ENCODE data around the gene RNU6-1. TPM values are rescaled to one million over a fixed set of nuclear protein-coding genes. Genes with fewer than 3 reads are reported as not detected.

The RNU6-1 gene
- total RNA-seq, 6 donors from 2014 or later, result not detected

DNA sequence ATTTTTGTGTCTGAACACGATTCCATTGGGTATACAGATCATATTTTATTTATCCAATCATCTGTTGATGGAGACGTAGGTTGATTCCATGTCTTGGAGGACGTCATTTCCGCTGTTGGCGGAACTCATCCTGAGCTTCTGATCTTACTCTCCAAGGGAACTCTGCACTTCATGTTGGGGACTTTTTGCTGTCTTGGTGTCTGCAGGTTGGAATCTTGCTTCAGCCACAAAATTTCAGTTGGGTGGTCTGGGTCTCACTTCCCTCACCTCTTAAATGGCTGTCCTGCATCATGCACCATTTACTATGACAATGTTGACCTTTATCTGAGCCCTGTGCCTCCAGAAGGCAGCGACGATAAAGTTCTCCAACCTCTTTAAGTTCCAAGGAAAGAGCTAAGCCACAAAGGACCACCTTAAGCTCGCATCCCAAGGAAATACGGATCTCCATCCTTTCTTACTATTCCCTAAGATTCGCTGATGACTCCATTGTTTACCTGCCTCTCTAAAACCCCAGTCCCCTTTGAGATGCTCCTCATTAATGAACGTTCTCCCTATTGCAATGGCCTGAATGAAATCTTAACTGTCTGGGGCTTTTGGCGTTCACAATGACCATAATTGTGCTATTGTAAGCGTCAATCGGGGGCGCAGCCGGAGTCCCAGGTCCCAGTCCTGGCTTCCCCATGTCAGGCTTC lies 23.1 kb upstream of the RNU6-1 start:
- Histone ChIP-seq H3K27ac (peak overlapping the region in 3 of 4 donors; percentile 17 to 75 (median 50)), H3K4me1 (peaks cover 5 to 14% (median 12%) of the 10 kb centered on the region in 4 donors), H3K9me3 (no peaks in the 10 kb centered on the region), H3K27me3 (no peaks in the 10 kb centered on the region), H3K4me3 (peak overlapping the region in 3 of 4 donors; percentile 38 to 53 (median 52)), H3K36me3 (no peaks in the 10 kb centered on the region)
- DNase-seq (no peak), ATAC-seq (ENCODE audit: low FRiP score in 2 of 2) (peak in 1 of 2 donors; percentile 2)
- 64 to 65% methylated on average over 16 of the region's 16 CpGs for WGBS, 2 donors
- no peak for TF ChIP-seq EP300 (IDR thresholded peaks at IDR 0.05)
- no peak for TF ChIP-seq CTCF (IDR thresholded peaks at IDR 0.05)

- DNase-seq, result no peak
- Histone ChIP-seq H3K4me3 (no peak overlapping the region), H3K27me3 (no peaks in the 10 kb centered on the region), H3K4me1 (peaks cover 5 to 14% (median 12%) of the 10 kb centered on the region in 4 donors), H3K9me3 (no peaks in the 10 kb centered on the region), H3K27ac (no peak overlapping the region), H3K36me3 (no peaks in the 10 kb centered on the region)
- TF ChIP-seq EP300 (IDR thresholded peaks at IDR 0.05) (no peak), POLR2AphosphoS5 (IDR thresholded peaks at IDR 0.05) (no peak), CTCF (IDR thresholded peaks at IDR 0.05) (no peak), POLR2A (IDR thresholded peaks at IDR 0.05) (no peak)
- WGBS, 2 donors, result 94 to 100% methylated on average over 3 of the region's 3 CpGs
- ATAC-seq (ENCODE audit: low FRiP score in 2 of 2), result no peak
These were observed 22.1 kb upstream of the RNU6-1 start for GRCh38 chr15:67861983-67862382.

DNA sequence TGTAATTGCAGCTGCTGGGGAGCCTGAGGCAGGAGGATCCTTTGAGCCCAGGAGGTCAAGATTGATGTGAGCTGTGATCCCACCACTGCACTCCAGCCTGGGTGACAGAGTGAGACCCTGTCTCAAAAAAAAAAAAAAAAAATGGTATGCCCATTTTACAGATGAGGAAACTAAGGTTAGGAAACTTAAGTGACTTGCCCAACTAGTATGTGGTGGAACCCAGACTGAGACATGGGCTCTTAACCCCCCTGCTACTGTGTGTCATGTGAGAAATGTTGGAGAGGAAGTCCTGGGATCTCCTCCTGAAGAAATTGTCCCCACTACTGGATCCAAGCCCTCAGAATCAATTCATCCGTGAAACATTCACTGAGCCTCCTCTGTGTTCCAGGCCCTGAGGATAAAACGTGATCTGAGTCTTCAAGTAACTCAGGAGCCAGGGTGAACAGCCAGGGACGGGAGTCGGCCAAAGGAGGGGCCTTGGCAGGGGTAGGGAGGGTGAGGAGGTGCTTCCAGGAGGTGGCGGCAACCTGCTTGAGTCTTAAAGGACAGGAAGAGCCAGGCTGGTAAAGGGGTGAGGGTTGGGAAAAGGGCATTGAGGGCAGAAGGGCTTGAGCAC lies 19.6 kb upstream of the RNU6-1 start:
- no peaks in the 10 kb centered on the region for H3K27me3 ChIP-seq
- H3K27ac ChIP-seq, result no peak overlapping the region
- peaks cover 5 to 14% (median 12%) of the 10 kb centered on the region in 4 donors for H3K4me1 ChIP-seq
- DNase-seq (no peak), ATAC-seq (ENCODE audit: low FRiP score in 2 of 2) (no peak)
- TF ChIP-seq POLR2AphosphoS5 (IDR thresholded peaks at IDR 0.05) (no peak), CTCF (IDR thresholded peaks at IDR 0.05) (no peak), EP300 (IDR thresholded peaks at IDR 0.05) (no peak), POLR2A (IDR thresholded peaks at IDR 0.05) (no peak)
- no peaks in the 10 kb centered on the region for H3K9me3 ChIP-seq
- no peak overlapping the region for H3K4me3 ChIP-seq
- no peaks in the 10 kb centered on the region for H3K36me3 ChIP-seq
- 70 to 76% methylated on average over 5 of the region's 5 CpGs for WGBS, 2 donors

- 88 to 97% methylated on average over 2 to 3 of the region's 3 CpGs for WGBS, 2 donors
- ATAC-seq (ENCODE audit: low FRiP score in 2 of 2), result no peak
- TF ChIP-seq EP300 (IDR thresholded peaks at IDR 0.05) (no peak), POLR2AphosphoS5 (IDR thresholded peaks at IDR 0.05) (no peak), CTCF (IDR thresholded peaks at IDR 0.05) (no peak), POLR2A (IDR thresholded peaks at IDR 0.05) (no peak)
These were observed 17.4 kb upstream of the RNU6-1 start for GRCh38 chr15:67857220-67857619.

More at GRCh38 chr15:67857220-67857619, 17.4 kb upstream of the RNU6-1 start:
- DNase-seq, result no peak
- Histone ChIP-seq H3K36me3 (no peaks in the 10 kb centered on the region), H3K27ac (no peak overlapping the region), H3K4me3 (no peak overlapping the region), H3K27me3 (no peaks in the 10 kb centered on the region), H3K4me1 (no peaks in the 10 kb centered on the region), H3K9me3 (no peaks in the 10 kb centered on the region)

Measured in upper lobe of left lung (tissue), 6 donors.